ENCODE results near the gene ZCCHC8.
"Not testable (repeated sequence)": the region's sequence is repeated elsewhere in the genome, so short reads cannot be mapped to it uniquely, and the experiment has no call there.

ZCCHC8 gene

GRCh38 chr12:122471324-122472226 lies 29.2 kb downstream of the ZCCHC8 start:
- no peak for DNase-seq (ENCODE audit: low read depth)

- not testable (repeated sequence) for DNase-seq (ENCODE audit: low read depth)
Observed at GRCh38 chr12:122470576-122470975, 30.2 kb downstream of the ZCCHC8 start.

- DNase-seq (ENCODE audit: low read depth), result not testable (repeated sequence)
Observed at GRCh38 chr12:122469856-122470255, 30.9 kb downstream of the ZCCHC8 start.

GRCh38 chr12:122467983-122468382 lies 32.7 kb downstream of the ZCCHC8 start:
- no peak for DNase-seq (ENCODE audit: low read depth)

- not testable (repeated sequence) for DNase-seq (ENCODE audit: low read depth)
Observed at GRCh38 chr12:122464317-122465042, 36.3 kb downstream of the ZCCHC8 start.

GRCh38 chr12:122460641-122461040 lies 40.1 kb downstream of the ZCCHC8 start:
- no peak for DNase-seq (ENCODE audit: low read depth)

GRCh38 chr12:122460061-122460460 lies 40.7 kb downstream of the ZCCHC8 start:
- DNase-seq (ENCODE audit: low read depth), result no peak

GRCh38 chr12:122459211-122459610 lies 41.5 kb downstream of the ZCCHC8 start:
- no peak for DNase-seq (ENCODE audit: low read depth)

- no peak for DNase-seq (ENCODE audit: low read depth)
Observed at GRCh38 chr12:122458105-122459035, 42.4 kb downstream of the ZCCHC8 start.

- DNase-seq (ENCODE audit: low read depth), result no peak
Observed at GRCh38 chr12:122457627-122458026, 43.1 kb downstream of the ZCCHC8 start.

GRCh38 chr12:122454739-122455138 lies 46.0 kb downstream of the ZCCHC8 start:
- DNase-seq (ENCODE audit: low read depth), result no peak

- DNase-seq (ENCODE audit: low read depth), result no peak
Observed at GRCh38 chr12:122454250-122454721, 46.4 kb downstream of the ZCCHC8 start.

GRCh38 chr12:122452701-122453285 lies 47.9 kb downstream of the ZCCHC8 start:
- DNase-seq (ENCODE audit: low read depth), result no peak

GRCh38 chr12:122449317-122449716 lies 51.4 kb downstream of the ZCCHC8 start:
- DNase-seq (ENCODE audit: low read depth), result no peak

- DNase-seq (ENCODE audit: low read depth), result not testable (repeated sequence)
Observed at GRCh38 chr12:122447825-122448224, 52.9 kb downstream of the ZCCHC8 start.

GRCh38 chr12:122446390-122446789 lies 54.3 kb downstream of the ZCCHC8 start:
- not testable (repeated sequence) for DNase-seq (ENCODE audit: low read depth)

GRCh38 chr12:122444071-122444470 lies 56.7 kb downstream of the ZCCHC8 start:
- not testable (repeated sequence) for DNase-seq (ENCODE audit: low read depth)

GRCh38 chr12:122438822-122439221 lies 61.9 kb downstream of the ZCCHC8 start:
- not testable (repeated sequence) for DNase-seq (ENCODE audit: low read depth)

- DNase-seq (ENCODE audit: low read depth), result no peak
Observed at GRCh38 chr12:122437656-122438121, 63.0 kb downstream of the ZCCHC8 start.

GRCh38 chr12:122435186-122435585 lies 65.5 kb downstream of the ZCCHC8 start:
- no peak for DNase-seq (ENCODE audit: low read depth)

- DNase-seq (ENCODE audit: low read depth), result not testable (repeated sequence)
Observed at GRCh38 chr12:122429043-122429442, 71.7 kb downstream of the ZCCHC8 start.
